HEK293 (cell line): ENCODE measurements around the gene BTG4.
A peak's percentile ranks its signal among the peaks of the same experiment; 100 is the strongest.

Source experiments
- CTCF ChIA-PET: fragments of 350-600 bp; formaldehyde crosslinking; extraction: SDS; loops from one replicate; lab custom pipeline; 2021; ENCODE audit warnings: antibody characterized with exemption; lab: Yijun Ruan, JAX
- POLR2A ChIA-PET: fragments of 300-600 bp; formaldehyde crosslinking; extraction: SDS; loops from one replicate; lab custom pipeline; 2020; ENCODE audit warnings: antibody characterized with exemption, inconsistent platforms; lab: Yijun Ruan, JAX
- H3K27ac ChIP-seq: fragments of 200-500 bp; sonication (Bioruptor generic); 2 replicates; pipeline ENCODE4 v1.5.1; 2014; ENCODE audit warnings: low read depth, low read length, control low read depth, inconsistent platforms; ENCODE audit errors: extremely low read depth
- H3K36me3 ChIP-seq, 2 experiments: fragments of 200-500 bp in 1 of 2; sonication (Bioruptor generic) in 1 of 2; 1 replicate in 1 of 2; 2 replicates in 1 of 2; pipeline ENCODE4 v1.5.1; 2014 to 2017; ENCODE audit warnings: inconsistent platforms in 2 of 2, low read length in 2 of 2; ENCODE audit not compliant: control insufficient read depth in 2 of 2, insufficient read depth in 1 of 2
- H3K4me1 ChIP-seq: fragments of 200-500 bp; sonication (Bioruptor generic); 2 replicates; pipeline ENCODE4 v1.5.1; 2014; ENCODE audit warnings: mild to moderate bottlenecking, low read length, inconsistent platforms; ENCODE audit not compliant: control insufficient read depth, insufficient read depth
- H3K4me3 ChIP-seq: 2 replicates; pipeline ENCODE4 v1.5.1; 2011; ENCODE audit warnings: low read depth, mild to moderate bottlenecking, control low read depth, low read length, moderate library complexity
- H3K9me3 ChIP-seq: fragments of 200-500 bp; sonication (Bioruptor generic); 2 replicates; pipeline ENCODE4 v1.5.1; 2014; ENCODE audit warnings: low read depth, low read length, inconsistent platforms; ENCODE audit not compliant: control insufficient read depth, insufficient read depth
- AEBP2 ChIP-seq: fragments of 450-650 bp; formaldehyde crosslinking; IDR thresholded peaks from 2 replicates; pipeline ENCODE4 v1.5.1; 2016; ENCODE audit warnings: missing biosample characterization, missing genetic modification characterization, borderline replicate concordance
- BCL11A ChIP-seq: fragments of 450-650 bp; formaldehyde crosslinking; IDR thresholded peaks from 2 replicates; pipeline ENCODE4 v1.5.1; 2016; ENCODE audit warnings: low read depth, missing biosample characterization, missing genetic modification characterization
- GLIS2 ChIP-seq: fragments of 450-650 bp; formaldehyde crosslinking; IDR thresholded peaks from 2 replicates; pipeline ENCODE4 v1.5.1; 2016; ENCODE audit warnings: missing biosample characterization, missing genetic modification characterization
- KLF7 ChIP-seq: fragments of 450-650 bp; formaldehyde crosslinking; IDR thresholded peaks from 2 replicates; pipeline ENCODE4 v1.5.1; 2016; ENCODE audit warnings: missing biosample characterization, missing genetic modification characterization, borderline replicate concordance
- KLF8 ChIP-seq: fragments of 450-650 bp; formaldehyde crosslinking; IDR thresholded peaks from 2 replicates; pipeline ENCODE4 v1.5.1; 2016; ENCODE audit warnings: missing biosample characterization, missing genetic modification characterization
- TCF7L2 ChIP-seq: IDR thresholded peaks from 2 replicates; pipeline ENCODE4 v1.6.1; 2011; ENCODE audit warnings: low read depth, mild to moderate bottlenecking, inconsistent platforms, low read length, moderate library complexity, borderline replicate concordance
- ZBTB1 ChIP-seq: fragments of 450-650 bp; formaldehyde crosslinking; IDR thresholded peaks from 2 replicates; pipeline ENCODE4 v1.5.1; 2016; ENCODE audit warnings: missing biosample characterization, missing genetic modification characterization
- ZBTB17 ChIP-seq: fragments of 450-650 bp; formaldehyde crosslinking; IDR thresholded peaks from 2 replicates; pipeline ENCODE4 v1.5.1; 2016; ENCODE audit warnings: missing biosample characterization, missing genetic modification characterization
- ZFHX2 ChIP-seq: fragments of 450-650 bp; formaldehyde crosslinking; conservative IDR thresholded peaks from 2 replicates; pipeline ENCODE4 v1.5.1; 2016; ENCODE audit warnings: missing biosample characterization, missing genetic modification characterization
- ZNF202 ChIP-seq: fragments of 450-650 bp; formaldehyde crosslinking; IDR thresholded peaks from 2 replicates; pipeline ENCODE4 v1.5.1; 2016; ENCODE audit warnings: missing biosample characterization, missing genetic modification characterization, borderline replicate concordance
- ZNF211 ChIP-seq: fragments of 450-650 bp; formaldehyde crosslinking; IDR thresholded peaks from 2 replicates; pipeline ENCODE4 v1.5.1; 2016; ENCODE audit warnings: low read depth, missing biosample characterization, missing genetic modification characterization
- ZNF223 ChIP-seq: fragments of 450-650 bp; formaldehyde crosslinking; IDR thresholded peaks from 2 replicates; pipeline ENCODE4 v1.5.1; 2016; ENCODE audit warnings: missing biosample characterization, missing genetic modification characterization
- ZNF280D ChIP-seq: fragments of 450-650 bp; formaldehyde crosslinking; IDR thresholded peaks from 2 replicates; pipeline ENCODE4 v1.5.1; 2016; ENCODE audit warnings: missing biosample characterization, missing genetic modification characterization
- ZNF341 ChIP-seq: fragments of 450-650 bp; formaldehyde crosslinking; IDR thresholded peaks from 2 replicates; pipeline ENCODE4; 2016; ENCODE audit warnings: low read depth, missing biosample characterization, missing genetic modification characterization
- ZNF354C ChIP-seq: fragments of 450-650 bp; formaldehyde crosslinking; IDR thresholded peaks from 2 replicates; pipeline ENCODE4 v1.5.1; 2016; ENCODE audit warnings: missing biosample characterization, missing genetic modification characterization, low read depth, borderline replicate concordance
- ZNF366 ChIP-seq: fragments of 450-650 bp; formaldehyde crosslinking; conservative IDR thresholded peaks from 2 replicates; pipeline ENCODE4 v1.5.1; 2016; ENCODE audit warnings: missing biosample characterization, missing genetic modification characterization
- ZNF404 ChIP-seq: fragments of 450-650 bp; formaldehyde crosslinking; IDR thresholded peaks from 2 replicates; pipeline ENCODE4 v1.5.1; 2017; ENCODE audit warnings: missing biosample characterization, missing genetic modification characterization
- ZNF416 ChIP-seq: fragments of 450-650 bp; formaldehyde crosslinking; IDR thresholded peaks from 2 replicates; pipeline ENCODE4 v1.5.1; 2016; ENCODE audit warnings: missing biosample characterization, missing genetic modification characterization
- ZNF529 ChIP-seq: fragments of 450-650 bp; formaldehyde crosslinking; IDR thresholded peaks from 2 replicates; pipeline ENCODE4 v1.5.1; 2017; ENCODE audit warnings: missing genetic modification characterization, missing biosample characterization; ENCODE audit not compliant: insufficient replicate concordance
- ZNF692 ChIP-seq: fragments of 450-650 bp; formaldehyde crosslinking; IDR thresholded peaks from 2 replicates; pipeline ENCODE4 v1.5.1; 2016; ENCODE audit warnings: missing biosample characterization, missing genetic modification characterization
- ZNF747 ChIP-seq: fragments of 450-650 bp; formaldehyde crosslinking; IDR thresholded peaks from 2 replicates; pipeline ENCODE4 v1.5.1; 2016; ENCODE audit warnings: missing biosample characterization, missing genetic modification characterization
- ZSCAN23 ChIP-seq: fragments of 450-650 bp; formaldehyde crosslinking; IDR thresholded peaks from 2 replicates; pipeline ENCODE4 v1.5.1; 2016; ENCODE audit warnings: missing biosample characterization, missing genetic modification characterization

The BTG4 gene

GRCh38 chr11:111540114-111540936 lies 28.1 kb upstream of the BTG4 start, which contains the start of gene LAYN (continued):
- TF ChIP-seq ZBTB1 (no peak), TCF7L2 (no peak), ZFHX2 (tag by site-specific recombination) (no peak; the same call in 1 of the 2 replicates), ZNF211 (no peak), ZNF366 (tag by site-specific recombination) (no peak), GLIS2 (tag by site-specific recombination) (peak; percentile 77)

- ChIA-PET POLR2A (no interaction called here), CTCF (interaction anchor here (0.6 to 1.1 kb wide), 2 partner anchors 12 to 302 kb away, joined by 3 read pairs; no protein-coding TSS in a partner anchor)
- H3K27ac ChIP-seq, result no peak overlapping the region
Measured at GRCh38 chr11:111539426-111540113, 27.4 kb upstream of the BTG4 start.

GRCh38 chr11:111538407-111539114 lies 26.4 kb upstream of the BTG4 start:
- CTCF ChIA-PET, result interaction anchor here (1.8 kb wide), 1 partner anchor 83 kb away, joined by 4 read pairs; no protein-coding TSS in a partner anchor
- H3K27ac ChIP-seq, result no peak overlapping the region
- no peaks in the 10 kb centered on the region for H3K4me1 ChIP-seq
- TF ChIP-seq AEBP2 (no peak), ZBTB17 (no peak), BCL11A (tag by site-specific recombination) (no peak), ZNF692 (tag by site-specific recombination) (no peak), KLF8 (tag by site-specific recombination) (no peak), ZNF202 (tag by site-specific recombination) (no peak), ZNF747 (tag by site-specific recombination) (no peak), TCF7L2 (no peak), ZSCAN23 (tag by site-specific recombination) (no peak), ZNF223 (no peak), KLF7 (tag by site-specific recombination) (no peak), ZNF416 (tag by site-specific recombination) (no peak), ZNF280D (tag by site-specific recombination) (no peak), ZNF354C (tag by site-specific recombination) (no peak), ZNF404 (no peak)
- TF ChIP-seq, all 188 proteins: peak for 0
- no peaks in the 10 kb centered on the region for H3K9me3 ChIP-seq
- H3K36me3 ChIP-seq, result peaks cover 0 to 2% of the 10 kb centered on the region in 2 experiments; a peak in 1 of 3 replicates
- POLR2A ChIA-PET, result no interaction called here
- H3K4me3 ChIP-seq, result no peak overlapping the region

More at GRCh38 chr11:111539426-111540113, 27.4 kb upstream of the BTG4 start:
- H3K36me3 ChIP-seq, result peaks cover 0 to 12% of the 10 kb centered on the region in 2 experiments; a peak in 1 of 3 replicates
- TF ChIP-seq ZNF341 (0 out of 2 replicates have a peak, but pooled peaks have one; percentile 38), ZNF529 (tag by site-specific recombination) (no peak)
- TF ChIP-seq, all 188 proteins: peak for 1
- no peaks in the 10 kb centered on the region for H3K9me3 ChIP-seq
- H3K4me3 ChIP-seq, result no peak overlapping the region
- no peaks in the 10 kb centered on the region for H3K4me1 ChIP-seq
